Activated CD4-positive, alpha-beta T cell treated with anti-CD3 and anti-CD28 coated beads for 4 hours (primary cell): ENCODE measurements around the gene CR1L.
A peak's percentile ranks its signal among the peaks of the same experiment; 100 is the strongest.
"Not testable (repeated sequence)": the region's sequence is repeated elsewhere in the genome, so short reads cannot be mapped to it uniquely, and the experiment has no call there.

Source experiments
- DNase-seq, 2 donors: peaks; one replicate each; pipeline ENCODE4 v3.0.0-alpha.2; 2020

Gene CR1L

GRCh38 chr1:207690551-207690950, 45.6 kb downstream of the CR1L start:
- not testable (repeated sequence) for DNase-seq

DNA sequence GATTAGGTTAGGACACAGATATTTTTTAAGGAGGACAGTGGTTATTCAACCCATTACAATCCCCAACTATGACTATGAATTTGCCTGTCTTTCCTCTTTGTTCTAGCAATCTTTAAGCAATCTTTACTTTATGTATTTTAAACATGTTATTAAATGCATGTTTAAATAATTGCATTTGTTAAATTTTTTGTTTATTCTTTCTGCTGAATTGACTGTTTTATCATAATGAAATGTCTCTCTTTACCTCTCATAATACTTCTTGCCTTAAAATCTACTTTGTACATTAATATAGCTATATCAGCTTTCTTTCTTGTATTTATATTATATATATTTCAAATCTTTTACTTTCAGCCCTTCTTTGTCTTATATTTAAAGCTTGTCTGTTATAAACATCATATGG, 46.1 kb downstream of the CR1L start:
- DNase-seq, result no peak

- no peak for DNase-seq
These were observed 46.9 kb downstream of the CR1L start for GRCh38 chr1:207691841-207692240.

DNA sequence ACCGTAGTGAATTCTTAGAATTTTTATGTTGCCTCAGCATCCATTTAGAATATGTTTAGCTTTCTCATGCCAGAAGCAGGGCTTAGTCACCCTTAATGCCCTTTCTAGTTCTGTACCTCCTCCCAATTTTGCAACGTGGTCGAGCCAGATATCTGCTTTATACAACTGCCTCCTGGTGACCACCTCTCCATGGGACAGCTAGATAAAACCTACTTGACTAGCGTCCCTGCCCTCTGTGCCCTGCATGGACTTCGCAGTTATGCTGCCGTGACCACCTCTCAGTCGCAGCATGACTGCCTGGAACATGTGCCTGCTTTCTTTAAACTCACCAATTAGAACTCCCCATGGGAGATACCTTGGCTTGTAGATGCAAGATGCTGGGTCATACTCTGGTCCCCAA, 47.4 kb downstream of the CR1L start:
- DNase-seq, result not testable (repeated sequence)

GRCh38 chr1:207695891-207696290, 51.0 kb downstream of the CR1L start:
- no peak for DNase-seq

DNA sequence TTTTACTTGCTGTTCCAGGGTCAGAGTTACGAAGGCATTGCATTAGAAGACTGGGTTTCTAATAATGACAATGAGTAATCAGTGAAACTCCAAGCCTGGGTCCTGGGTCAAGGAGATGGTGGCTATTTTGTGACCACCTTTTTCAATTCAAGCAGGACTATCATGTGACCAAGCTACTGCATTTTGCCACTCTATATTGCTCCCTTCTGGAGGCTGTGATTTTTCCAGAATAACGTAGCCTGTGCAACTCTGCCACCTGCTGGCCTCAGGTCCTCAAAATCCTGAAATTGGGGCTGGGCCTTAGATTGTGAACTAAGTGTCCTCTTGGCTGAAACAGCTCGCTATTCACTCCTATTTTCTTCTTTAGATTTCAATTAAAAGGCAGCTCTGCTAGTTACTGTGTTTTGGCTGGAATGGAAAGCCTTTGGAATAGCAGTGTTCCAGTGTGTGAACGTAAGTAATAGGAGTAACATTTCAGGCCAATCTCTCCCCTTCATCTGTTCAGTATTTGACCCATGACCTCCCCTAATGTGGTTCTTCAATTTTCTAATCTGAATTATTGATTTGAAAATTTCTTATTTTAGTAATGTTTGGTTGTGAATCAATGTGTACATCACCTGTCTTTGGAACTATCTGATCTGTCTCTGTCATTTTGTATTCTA, 54.0 kb downstream of the CR1L start:
- DNase-seq, result peak; percentile 7 to 19

DNA sequence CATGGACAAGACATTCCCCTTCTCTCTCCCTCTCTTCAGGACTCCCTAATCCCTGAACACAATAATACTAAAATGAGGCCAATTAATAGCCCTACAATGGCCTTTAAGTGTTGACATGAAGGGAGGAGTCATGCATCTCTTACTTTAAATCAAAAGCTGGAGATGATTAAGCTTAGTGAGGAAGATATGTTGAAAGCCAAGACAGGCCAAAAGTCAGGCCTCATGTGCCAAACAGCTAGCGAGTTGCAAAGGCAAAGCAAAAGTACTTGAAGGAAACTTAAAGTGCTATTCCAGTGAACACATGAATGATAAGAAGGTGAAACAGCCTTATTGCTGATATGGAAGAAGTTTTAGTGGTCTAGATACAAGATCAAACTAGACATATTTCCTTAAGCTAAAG, 57.4 kb downstream of the CR1L start:
- DNase-seq, result no peak

DNA sequence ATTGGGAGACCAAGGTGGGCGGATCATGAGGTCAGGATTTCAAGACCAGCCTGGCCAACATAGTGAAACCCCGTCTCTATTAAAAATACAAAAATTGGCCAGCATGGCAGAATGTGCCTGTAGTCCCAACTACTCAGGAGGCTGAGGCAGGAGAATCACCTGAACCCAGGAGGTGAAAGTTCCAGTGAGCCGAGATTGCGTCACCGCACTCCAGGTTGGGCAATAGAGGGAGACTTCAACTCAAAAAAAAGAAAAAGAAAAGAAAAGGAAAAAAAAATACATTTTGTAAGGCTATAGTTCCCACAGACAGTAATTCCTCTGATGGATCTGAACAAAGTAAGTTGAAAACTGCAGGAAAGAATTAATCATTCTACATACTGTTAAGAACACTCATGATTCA, 58.8 kb downstream of the CR1L start:
- DNase-seq, result no peak

DNA sequence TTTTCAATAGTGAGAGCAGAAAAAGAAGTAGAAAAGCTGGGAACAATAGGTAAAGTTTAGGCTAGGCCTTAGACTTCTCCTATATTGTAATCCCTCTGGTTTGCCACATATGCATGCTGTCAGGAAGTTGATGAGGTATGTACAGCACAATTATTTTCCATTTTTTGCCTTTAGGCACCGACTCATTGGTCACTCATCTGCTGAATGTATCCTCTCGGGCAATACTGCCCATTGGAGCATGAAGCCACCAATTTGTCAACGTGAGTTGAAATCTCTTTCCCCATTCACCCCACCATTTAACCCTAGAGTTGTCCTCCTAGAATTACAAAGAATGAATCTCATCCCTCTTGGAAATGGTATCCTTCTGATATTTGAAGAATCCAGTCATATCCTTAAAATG, 63.1 kb downstream of the CR1L start:
- not testable (repeated sequence) for DNase-seq

DNA sequence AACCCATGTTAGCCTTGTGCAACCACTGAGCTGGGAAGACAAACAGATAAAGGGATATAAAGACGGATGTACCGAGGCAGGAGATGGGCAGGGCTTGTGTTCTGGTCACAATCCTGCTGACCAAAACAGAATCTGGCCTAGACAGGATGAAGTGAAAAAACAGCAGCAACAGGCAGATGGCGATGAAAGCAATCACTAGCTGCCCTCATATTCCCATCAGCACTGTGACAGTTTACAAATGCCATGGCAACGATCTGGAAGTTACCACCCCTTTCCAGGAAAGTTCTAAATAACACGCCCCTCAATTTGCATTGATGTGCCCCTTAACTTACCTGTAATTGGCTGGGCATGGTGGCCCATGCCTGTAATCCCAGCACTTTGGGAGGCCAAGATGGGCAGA, 66.4 kb downstream of the CR1L start:
- no peak for DNase-seq

DNA sequence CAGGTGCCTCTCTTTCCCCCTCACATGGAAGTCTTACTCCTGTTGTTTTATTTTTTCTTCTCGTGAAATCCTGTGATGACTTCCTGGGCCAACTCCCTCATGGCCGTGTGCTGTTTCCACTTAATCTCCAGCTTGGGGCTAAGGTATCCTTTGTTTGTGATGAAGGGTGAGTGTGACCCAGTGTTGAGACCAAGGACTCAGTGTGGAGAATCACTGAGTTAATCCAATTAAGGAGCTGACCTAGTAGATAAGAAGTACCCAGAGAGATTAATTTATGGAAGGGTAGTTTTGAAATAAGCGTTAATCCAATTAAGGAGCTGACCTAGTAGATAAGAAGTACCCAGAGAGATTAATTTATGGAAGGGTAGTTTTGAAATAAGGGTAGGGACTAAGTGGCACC, 67.8 kb downstream of the CR1L start:
- DNase-seq, result not testable (repeated sequence)

DNA sequence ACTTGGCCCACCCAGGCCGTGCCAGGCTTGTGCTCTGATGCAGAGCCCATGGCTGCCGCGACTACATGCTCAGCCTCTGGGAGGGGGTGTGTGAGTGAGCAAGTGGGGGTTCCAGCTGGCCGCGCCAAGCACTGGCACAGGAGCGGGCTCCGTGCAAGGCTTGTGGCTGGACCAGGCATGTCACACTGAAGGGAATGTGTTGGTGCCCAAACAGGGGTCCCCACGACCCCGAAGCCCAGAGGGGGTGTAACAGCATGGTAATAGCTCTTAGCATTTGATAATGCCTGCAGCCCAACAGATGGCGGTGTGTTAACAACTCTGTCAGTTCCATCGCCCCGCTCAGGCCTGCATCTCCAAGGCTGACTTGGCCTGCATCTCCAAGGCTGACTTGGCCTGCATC, 68.6 kb downstream of the CR1L start:
- no peak for DNase-seq

DNA sequence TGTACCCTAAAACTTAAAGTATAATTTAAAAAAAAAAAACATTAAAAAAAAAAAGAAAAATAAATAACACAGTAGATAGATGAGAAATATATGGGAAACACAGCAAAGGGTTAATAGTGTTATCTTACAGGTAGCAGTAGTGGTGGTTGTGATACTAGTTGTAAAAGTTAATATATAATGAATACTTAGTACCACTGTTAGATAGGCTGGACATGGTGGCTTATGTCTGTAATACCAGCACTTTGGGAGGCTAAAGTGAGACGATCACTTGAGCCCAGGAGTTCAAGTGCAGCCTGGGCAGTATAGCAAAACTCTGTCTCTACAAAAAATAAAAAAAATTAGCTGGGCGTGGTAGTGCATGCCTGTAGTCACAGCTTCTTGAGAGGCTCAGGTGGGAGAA, 74.3 kb downstream of the CR1L start:
- DNase-seq, result no peak

- not testable (repeated sequence) for DNase-seq
These were observed 83.4 kb downstream of the CR1L start for GRCh38 chr1:207728200-207728858.

- not testable (repeated sequence) for DNase-seq
These were observed 92.7 kb downstream of the CR1L start for GRCh38 chr1:207737503-207738157.

DNA sequence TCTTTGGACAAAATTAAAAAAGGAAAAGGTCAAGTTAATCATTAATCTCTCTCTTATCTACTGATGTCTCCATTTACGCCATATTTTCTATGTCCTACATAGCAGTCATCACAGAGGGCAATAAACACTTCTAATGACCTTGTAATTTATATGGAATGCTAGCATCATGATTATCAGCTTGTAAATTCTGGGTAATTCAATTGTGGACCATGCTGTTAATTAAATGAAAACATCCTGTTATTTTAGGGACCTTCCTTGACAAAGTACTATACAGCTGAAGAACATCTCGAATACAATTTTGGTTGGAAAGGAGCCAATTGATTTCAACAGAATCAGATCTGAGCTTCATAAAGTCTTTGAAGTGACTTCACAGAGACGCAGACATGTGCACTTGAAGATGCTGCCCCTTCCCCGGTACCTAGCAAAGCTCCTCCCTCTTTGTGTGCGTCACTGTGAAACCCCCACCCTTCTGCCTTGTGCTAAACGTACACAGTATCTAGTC, 93.3 kb downstream of the CR1L start:
- DNase-seq, result peak; percentile 7 to 39

DNA sequence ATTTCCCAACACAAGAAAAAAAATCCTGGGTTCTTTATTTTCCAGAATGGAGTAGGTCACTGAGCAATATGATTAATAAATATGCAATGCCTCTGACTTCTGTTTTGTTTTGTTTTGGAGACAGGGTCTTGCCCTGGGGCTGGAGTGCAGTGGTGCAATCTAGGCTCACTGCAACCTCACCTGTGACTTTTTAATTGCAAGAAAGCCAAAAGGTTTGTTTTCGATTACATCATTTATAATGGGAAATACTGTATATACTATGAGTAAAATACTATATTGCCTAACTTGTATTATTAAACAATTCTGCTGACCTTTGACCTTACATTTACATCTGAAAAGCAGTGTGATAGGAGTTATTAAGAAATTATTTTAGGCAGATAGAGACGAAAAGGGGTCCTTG, 95.3 kb downstream of the CR1L start:
- no peak for DNase-seq

DNA sequence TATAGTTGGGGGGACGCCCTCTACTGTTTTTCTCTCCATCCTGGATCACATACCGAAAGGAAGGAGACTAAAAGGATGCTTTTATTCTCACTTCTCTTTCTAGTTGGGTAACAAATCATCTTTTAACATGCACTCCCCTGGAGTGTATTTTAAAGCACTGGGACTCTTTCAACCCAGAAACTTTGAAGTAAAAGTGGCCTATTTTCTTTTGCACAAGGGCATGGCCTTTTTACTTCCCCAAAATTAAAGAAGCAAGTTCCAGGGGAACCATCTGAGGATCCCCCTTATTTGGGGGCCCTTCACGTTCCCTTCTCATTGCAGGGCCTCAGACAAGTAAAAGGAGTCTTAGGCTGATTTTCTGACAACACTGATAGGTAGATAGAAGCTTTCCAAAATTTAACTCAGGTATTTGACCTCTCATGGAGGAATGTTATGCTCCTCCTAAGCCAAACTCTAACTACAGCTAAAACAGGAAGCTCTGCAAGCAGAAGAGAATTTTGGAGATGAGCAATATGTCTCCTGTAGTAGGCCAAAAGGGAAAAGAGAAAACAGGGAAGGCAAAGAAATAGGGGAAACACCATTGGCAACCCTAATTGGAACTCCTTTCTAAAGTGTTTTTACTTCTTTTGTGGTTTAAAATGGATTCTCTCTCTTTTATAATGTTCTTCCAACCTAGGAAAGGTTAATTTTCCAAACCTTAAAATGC, 98.1 kb downstream of the CR1L start:
- DNase-seq, result no peak

DNA sequence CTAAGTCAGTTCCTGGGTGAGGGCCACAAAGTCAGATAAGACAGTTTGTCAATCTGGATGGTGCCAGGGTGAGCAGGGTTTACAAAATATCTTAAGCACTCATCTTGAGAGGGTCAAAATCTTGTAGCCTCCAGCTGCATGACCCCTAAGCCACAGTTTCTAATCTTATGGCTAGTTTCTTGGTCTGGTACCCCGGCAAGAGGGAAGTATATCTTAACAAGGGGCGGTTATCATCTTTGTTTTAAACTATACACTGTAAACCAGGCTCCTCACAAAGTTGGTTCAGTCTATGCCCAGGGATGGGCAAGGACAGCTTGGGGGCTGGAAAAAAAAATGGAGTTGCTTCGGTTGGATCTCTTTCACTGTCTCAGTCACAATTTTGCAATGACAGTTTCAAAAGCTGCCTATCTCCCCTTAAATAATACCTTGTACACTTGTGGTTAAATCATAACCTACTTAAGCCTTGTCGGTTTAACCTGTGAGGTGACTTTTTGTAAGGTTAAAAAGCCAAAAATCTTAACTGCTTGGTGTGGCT, 99.1 kb downstream of the CR1L start:
- DNase-seq, result no peak

DNA sequence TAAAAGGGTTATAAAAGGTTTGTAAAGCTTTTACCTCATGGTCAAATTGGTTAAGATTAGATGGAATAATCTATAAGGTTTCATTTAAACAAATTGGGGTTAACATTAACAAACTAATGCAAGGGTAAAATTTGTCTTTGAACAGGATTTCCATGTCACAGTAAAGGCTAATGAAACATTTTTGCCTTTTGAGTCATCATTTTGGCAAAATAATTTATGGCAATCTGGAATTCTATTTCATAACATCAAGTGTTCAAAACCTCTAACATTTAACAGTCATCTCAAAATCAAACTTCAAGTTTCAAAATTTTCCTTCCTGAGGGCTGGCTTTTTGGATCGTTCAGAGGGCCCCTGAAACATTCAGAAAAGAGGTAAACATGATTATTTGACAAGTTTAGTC, 100.4 kb downstream of the CR1L start:
- no peak for DNase-seq

DNA sequence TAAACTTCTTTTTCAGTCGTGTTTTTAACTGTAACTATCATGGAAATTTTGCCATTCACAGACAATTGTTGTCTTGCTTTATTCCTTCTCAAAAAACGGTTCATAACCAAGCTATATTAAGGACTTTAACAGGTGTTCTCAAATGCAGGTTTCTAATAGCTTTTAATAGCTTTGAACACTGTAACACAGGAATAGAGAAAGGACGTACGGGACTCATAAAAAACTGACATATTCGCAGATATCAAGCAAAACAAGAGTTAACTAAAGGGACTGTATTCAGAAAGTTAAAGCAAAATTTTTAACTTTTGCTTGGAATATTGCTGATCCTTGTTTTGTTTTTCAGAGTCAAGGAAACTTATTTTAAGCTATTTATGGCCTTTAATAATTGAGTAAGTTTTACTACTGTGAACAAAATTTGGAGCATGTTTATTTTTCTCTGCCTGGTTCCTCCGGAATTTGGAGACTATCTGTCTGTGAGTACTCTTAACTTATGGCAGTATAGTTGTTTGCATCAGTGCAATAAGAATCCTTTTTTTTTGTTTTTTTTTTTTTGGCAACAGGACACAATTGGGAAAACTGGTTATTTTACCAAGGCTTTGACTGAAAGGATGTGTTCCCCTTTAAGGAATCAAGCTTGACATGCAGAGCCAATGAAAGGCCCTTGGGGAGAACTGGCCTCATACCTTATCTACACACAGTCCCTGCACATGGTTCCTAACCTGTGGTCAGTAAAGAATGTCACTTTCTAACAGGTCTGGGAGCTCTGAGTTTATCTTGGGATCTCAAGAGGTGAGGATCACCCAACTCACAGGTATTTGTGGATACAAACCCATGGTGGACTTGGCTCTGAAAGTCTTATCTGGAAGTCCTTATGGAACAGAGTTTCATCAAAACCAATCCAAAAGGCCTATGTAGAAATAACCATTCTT, 101.2 kb downstream of the CR1L start:
- DNase-seq, result no peak
